Frontal cortex (tissue), 4 donors: ENCODE measurements around the gene EXTL2. TPM values are rescaled to one million over a fixed set of nuclear protein-coding genes. Genes with fewer than 3 reads are reported as not detected.
A peak's percentile ranks its signal among the peaks of the same experiment; 100 is the strongest.
"Not testable (repeated sequence)": the region's sequence is repeated elsewhere in the genome, so short reads cannot be mapped to it uniquely, and the experiment has no call there.

Experiments
- DNase-seq, 2 donors: peaks; one replicate each; pipeline ENCODE4 v3.0.0; 2012; ENCODE audit warnings: low spot score in 2 of 2
- FAIRE-seq: peaks from 2 replicates; lab custom pipeline; 2012; peaks lifted over from hg19 to GRCh38; lab: Jason Lieb, UNC
- total RNA-seq: library from RNA; depleted of rRNA; stranded (reverse); fragments of >200 nt; gene quantifications from one replicate; pipeline ENCODE4 v1.2.3, GENCODE V29; 2014
- donor health status: control.
- donor health status: control.
- donor health status: control.

EXTL2 gene
- total RNA-seq = 28.9 TPM

- peak; percentile 69 to 75 for DNase-seq
- FAIRE-seq = no peak
Observed at GRCh38 chr1:100894603-100895539, at the start of gene EXTL2. TSS of gene EXTL2 (minus strand) at chr1:100894842. CDS start at chr1:100888757, 6,085 bp downstream.

GRCh38 chr1:100943533-100943932, 48.9 kb upstream of the EXTL2 start:
- DNase-seq = no peak
- FAIRE-seq = no peak

- FAIRE-seq (no peak), DNase-seq (no peak)
Observed at GRCh38 chr1:100942304-100943046, 47.8 kb upstream of the EXTL2 start.

- no peak for DNase-seq
- FAIRE-seq = no peak
Observed at GRCh38 chr1:100941580-100942216, 47.1 kb upstream of the EXTL2 start.

GRCh38 chr1:100941098-100941527, 46.5 kb upstream of the EXTL2 start:
- no peak for FAIRE-seq

GRCh38 chr1:100936194-100936967, 41.7 kb upstream of the EXTL2 start:
- no peak for FAIRE-seq

More at GRCh38 chr1:100941098-100941527, 46.5 kb upstream of the EXTL2 start:
- DNase-seq = no peak

GRCh38 chr1:100933555-100933954, 38.9 kb upstream of the EXTL2 start:
- DNase-seq, FAIRE-seq: not testable (repeated sequence)

More at GRCh38 chr1:100936194-100936967, 41.7 kb upstream of the EXTL2 start:
- DNase-seq = no peak

GRCh38 chr1:100931716-100932115, 37.1 kb upstream of the EXTL2 start:
- FAIRE-seq = no peak

GRCh38 chr1:100930494-100930893, 35.9 kb upstream of the EXTL2 start:
- no peak for DNase-seq
- FAIRE-seq = no peak

More at GRCh38 chr1:100931716-100932115, 37.1 kb upstream of the EXTL2 start:
- no peak for DNase-seq

- FAIRE-seq (no peak), DNase-seq (no peak)
Observed at GRCh38 chr1:100928128-100928527, 33.5 kb upstream of the EXTL2 start.

- FAIRE-seq (no peak), DNase-seq (no peak)
Observed at GRCh38 chr1:100927276-100927675, 32.6 kb upstream of the EXTL2 start.

- DNase-seq = no peak
- no peak for FAIRE-seq
Observed at GRCh38 chr1:100926240-100926639, 31.6 kb upstream of the EXTL2 start.

- FAIRE-seq (no peak), DNase-seq (no peak)
Observed at GRCh38 chr1:100924991-100925390, 30.3 kb upstream of the EXTL2 start.

GRCh38 chr1:100924212-100924611, 29.6 kb upstream of the EXTL2 start:
- FAIRE-seq (no peak), DNase-seq (no peak)

GRCh38 chr1:100921110-100921706, 26.6 kb upstream of the EXTL2 start:
- peak in 1 of 2 donors; percentile 17 for DNase-seq
- peak; percentile 93 for FAIRE-seq

GRCh38 chr1:100912019-100912418, 17.4 kb upstream of the EXTL2 start:
- FAIRE-seq = no peak
- no peak for DNase-seq

GRCh38 chr1:100909018-100909417, 14.4 kb upstream of the EXTL2 start:
- no peak for FAIRE-seq
- no peak for DNase-seq

GRCh38 chr1:100907887-100908286, 13.2 kb upstream of the EXTL2 start:
- FAIRE-seq = no peak

GRCh38 chr1:100905181-100905580, 10.5 kb upstream of the EXTL2 start:
- DNase-seq = no peak
- no peak for FAIRE-seq

More at GRCh38 chr1:100907887-100908286, 13.2 kb upstream of the EXTL2 start:
- DNase-seq = no peak
